Hematopoietic multipotent progenitor cell treated with erythropoietin and hydrocortisone succinate and interleukin-3 and kit ligand, for 4 days (in vitro differentiated cells): ENCODE measurements around the gene FNBP1.
A peak's percentile ranks its signal among the peaks of the same experiment; 100 is the strongest.
"Not testable (repeated sequence)": the region's sequence is repeated elsewhere in the genome, so short reads cannot be mapped to it uniquely, and the experiment has no call there.

Experiments used
- DNase-seq: peaks from one replicate; pipeline ENCODE4 v3.0.0-alpha.2; 2015

FNBP1 gene

DNA sequence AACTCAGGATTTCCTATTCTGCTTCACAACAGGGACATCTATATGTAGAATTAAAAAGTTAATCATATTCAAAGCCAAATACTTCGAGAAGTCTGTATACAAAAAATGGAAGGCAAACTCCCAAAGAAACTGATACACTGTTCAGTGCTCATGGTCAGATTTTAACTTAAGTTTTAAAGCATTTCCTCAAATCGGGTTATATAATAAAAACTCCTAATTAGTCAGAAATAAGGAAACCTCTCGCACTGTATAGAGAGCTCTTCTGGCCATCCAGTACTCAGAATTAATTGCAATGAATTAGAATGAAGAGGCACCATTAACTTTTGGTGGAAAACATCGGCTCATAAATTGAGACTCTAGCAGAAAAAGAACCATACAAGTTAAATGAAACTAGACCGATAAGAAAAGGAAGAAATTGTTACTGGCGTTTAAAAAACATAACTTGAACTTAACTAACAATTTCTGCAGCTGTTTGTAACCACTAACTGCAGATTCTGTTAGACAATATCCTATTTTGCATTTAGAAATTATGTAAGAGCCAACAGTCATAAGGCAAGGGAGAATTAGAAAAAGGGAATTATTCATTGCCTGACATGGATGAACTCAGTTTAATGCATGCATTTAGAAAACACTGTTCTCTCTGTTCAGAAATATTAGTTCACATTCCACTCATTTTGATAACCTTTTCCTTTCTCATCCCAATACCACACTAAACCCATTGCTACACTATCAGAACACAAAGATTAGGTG, 96.6 kb downstream of the FNBP1 start:
- peak; percentile 66 for DNase-seq

DNA sequence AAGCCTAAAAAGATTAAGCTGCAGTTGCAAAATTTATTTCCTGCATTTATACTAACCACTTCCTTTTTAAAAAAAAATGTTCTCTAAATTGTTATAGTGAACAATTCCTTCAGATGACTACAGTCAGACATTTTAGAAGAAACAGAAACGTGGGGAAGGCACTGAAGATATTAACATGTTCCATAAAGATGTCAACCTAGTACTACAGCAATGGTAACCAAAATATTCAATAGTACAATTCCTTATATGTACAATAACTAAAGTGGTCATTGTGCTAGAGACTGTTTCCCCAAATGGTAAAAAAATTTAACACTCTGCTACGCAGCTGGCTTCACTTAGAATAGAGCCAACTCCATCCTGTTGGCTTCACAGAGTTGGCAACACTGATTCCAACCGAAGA, 97.7 kb downstream of the FNBP1 start:
- peak; percentile 70 for DNase-seq

DNA sequence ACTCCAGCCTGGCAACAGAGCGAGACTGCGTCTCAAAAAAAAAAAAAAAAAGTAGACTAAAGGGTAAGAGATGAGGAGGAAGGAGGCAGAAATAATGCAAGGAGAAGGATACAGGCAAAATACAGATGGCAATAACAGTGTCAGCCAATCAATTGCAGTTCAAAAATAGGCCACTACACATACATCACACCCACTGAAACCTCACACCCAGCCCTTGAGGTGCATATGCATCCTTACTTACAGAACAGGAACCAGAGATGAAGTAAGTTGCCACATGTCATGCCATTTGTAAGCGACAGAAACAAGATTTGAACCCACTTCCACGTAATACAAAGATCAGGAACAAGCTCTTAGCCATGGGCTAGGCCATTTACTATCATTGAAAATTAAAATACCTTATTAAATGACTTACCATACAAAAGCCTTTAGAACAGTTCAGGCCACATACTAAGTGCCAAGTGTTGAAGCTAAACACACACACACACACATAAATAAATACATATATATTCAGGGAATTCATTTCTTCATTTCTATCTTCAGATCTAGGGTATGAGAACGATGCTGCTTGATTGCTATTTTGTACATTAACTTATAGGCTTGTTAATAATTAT, 98.4 kb downstream of the FNBP1 start:
- peak; percentile 86 for DNase-seq

DNA sequence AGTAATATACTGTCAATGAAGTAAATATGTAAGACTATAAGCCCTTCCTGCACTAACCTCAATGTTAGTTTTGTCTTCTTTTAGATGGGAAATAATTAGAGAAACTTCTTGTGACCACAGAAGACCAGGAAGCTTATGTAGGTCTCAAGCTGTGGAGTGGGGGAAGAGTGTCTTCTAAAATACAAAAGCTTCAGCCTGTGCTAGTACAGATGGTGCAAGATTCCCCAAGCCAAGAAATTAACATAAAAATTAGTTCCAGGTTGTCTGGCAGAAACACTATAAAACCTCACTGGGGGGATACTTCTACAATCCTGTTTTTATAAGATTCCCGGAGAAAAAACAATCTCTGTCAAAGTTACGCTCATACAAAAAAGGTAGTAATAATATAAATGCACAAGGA, 103.6 kb downstream of the FNBP1 start:
- DNase-seq: peak; percentile 54

DNA sequence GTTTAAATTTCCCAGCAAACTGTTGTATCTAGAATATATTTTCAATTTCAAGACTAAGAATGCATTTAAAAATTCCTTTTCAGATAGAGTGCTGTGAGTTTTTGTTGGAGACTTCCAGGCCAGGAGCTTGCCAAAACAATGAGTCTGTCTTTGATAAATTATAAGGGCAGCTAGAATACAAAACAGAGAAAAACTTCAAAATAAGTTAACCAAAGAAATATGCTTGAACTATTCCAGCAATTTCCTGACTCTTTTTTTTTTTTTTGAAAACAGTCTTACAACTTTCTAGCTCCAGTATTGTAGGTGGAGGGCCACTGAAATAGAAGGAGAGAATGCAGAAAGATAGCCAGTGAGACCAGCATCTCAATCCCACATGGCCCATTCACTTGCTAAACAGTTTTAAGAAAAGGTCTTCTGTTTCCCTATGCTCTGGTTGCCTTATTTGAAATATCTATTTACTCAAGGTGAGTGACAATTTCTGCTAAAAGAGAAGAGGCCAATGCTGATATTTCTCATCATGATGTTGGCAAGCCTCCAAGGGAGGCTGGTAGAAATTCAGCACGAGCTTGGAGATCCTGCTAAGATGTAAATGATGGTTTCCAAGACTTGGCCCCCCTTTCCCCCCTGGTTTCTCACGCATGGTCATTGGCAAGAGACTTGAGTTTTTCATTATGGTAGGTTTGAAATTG, 104.6 kb downstream of the FNBP1 start:
- peak; percentile 59 for DNase-seq

DNA sequence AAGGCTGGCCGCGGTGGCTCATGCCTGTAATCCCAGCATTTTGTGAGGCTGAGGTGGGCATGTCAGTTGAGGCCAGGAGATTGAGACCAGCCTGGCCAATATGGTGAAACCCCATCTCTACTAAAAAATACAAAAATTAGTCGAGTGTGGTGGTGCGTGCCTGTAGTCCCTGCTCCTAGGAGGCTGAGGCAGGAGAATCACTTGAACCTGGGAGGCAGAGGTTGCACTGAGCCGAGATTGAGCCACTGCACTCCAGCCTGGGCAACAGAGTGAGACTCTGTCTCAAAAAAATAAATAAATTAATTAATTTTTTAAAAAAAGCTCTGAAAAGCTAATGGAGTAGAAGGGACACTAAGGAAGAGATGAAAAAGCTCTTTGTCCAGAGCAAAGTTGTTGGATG, 105.1 kb downstream of the FNBP1 start:
- DNase-seq: not testable (repeated sequence)

DNA sequence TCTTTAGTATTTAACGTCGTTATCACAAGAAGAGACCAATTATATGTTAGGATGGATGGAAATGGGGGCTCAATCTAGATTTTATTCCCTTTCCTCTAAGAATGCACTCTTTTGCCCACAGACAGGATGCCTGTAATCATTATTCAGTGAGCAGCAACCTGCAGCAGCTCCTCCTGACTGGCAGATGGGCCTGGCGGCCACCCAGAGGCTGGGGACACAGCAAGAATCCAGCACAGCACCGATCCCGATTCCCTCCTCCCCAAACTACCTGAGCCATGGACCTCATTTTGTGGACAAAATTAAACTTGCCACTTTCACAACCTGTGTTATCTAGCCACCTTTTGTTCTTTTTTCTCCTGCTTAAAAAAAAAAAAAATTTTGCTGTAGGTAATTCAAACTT, 106.8 kb downstream of the FNBP1 start:
- no peak for DNase-seq

DNA sequence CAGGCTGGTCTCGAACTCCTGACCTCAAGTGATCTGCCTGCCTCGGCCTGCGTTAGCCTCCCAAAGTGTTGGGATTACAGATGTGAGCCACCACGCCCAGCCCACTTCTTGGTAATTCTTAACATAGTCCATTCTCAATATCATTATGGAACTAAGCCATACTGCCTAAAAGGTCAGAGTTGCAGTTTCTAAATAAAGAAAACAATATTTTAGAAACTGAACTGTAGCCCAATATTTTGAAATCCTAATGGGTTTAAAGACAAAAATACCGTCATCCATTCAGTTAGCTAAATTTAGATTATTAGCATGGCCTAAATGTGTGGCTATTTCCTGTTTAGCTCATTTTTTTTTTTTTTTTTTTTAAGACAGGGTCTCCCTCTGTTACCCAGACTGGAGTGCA, 108.2 kb downstream of the FNBP1 start:
- no peak for DNase-seq

DNA sequence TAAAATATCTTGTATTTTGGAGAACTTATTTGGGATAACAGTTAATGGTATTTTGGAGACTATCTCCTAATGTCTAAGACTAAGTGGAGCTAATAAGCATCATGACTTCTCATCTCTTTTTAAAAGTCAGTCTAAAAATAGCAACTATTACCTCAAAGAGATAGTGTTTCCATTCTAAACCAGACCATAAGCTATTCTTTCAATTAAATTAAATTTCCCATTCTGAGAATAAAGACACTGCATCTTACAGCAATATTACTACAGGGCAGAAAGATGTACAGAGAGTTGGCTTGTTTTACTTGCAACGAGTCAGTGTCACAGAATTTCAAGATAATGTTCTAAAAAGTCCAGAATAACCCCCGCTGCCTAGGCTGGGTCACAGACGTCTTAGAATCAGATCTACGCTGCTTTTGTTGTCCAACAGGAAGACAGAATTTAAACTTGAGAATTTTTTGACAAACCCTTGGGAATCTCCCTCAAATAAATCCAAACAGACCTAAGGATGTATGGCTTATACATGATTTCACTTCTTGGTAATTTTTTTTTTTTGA, 108.9 kb downstream of the FNBP1 start:
- DNase-seq: no peak

DNA sequence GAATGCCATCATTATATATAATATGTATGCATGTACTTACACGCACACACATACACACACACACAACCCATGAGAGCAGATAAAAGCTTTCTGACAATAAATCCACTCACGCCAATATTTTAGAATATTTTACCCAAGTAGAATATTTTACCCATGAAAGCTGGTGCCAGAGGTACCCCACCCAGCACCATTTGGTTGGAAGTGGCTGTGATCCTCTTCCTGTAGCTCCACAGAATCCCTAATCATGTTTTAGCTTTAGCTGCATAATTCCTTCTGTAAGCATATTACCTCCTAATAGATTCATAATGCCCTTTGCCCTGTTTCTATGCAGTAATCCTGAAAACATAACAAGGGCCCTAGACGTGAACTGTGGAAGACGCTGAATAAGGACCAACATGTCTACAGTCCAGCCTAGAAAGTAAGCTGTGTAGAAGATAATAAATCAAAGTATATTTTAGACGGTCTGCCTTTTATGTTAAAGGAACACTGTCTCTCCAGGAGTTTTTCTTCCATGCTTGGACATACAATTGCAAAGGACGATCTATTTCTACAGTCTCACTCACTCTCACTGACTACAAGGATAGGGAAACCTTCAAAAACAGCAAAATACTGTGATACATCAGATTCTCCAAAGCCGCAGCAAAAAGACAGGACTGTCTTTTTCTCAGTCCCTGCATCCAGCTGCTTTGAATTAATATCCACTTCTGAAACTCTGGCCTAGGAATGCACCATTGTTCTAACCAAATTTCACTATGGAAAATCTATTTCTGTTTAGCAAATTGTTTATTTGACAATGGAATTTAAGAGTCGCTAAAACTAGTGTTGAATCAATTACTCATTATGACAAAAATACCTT, 109.6 kb downstream of the FNBP1 start:
- DNase-seq: no peak

DNA sequence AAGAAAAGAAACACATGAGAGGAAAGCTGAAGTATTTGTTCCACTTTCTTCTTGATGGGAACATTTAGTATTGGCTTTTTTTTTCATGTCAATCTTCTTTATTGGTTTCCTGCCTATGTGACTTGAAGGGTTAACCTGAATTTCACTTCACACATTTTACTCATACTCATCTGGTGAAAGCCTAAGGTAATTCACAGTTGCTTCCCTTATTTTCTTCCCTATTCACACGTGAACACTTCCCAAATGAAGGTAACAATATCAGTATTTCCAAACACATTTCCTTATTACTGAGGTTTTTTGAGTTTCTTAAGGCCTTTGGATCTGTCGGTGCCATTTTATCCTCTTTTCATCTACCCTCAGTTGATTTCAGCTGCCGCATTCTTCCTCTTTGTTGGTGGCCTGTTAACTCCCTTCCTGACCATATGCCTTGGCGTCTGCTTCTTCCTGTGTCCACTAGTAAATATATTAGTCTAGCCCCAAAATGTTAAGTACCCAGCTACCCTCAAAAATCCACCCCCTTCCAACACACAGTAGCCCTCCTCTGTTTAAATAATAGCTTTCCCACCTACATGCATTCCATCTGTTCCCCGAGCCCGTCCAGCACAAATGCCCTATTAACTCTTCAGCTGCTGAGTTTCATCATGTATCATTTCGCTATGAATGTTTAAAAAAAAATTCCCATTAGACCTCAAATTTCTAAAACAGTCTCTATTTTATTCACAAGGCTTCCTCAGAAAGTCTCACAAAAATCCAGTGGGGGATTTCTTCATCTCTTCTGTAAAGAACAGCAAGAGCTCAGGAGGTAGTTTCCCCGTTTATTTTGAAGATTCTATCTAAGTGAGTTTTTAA, 110.5 kb downstream of the FNBP1 start:
- DNase-seq: peak; percentile 64

DNA sequence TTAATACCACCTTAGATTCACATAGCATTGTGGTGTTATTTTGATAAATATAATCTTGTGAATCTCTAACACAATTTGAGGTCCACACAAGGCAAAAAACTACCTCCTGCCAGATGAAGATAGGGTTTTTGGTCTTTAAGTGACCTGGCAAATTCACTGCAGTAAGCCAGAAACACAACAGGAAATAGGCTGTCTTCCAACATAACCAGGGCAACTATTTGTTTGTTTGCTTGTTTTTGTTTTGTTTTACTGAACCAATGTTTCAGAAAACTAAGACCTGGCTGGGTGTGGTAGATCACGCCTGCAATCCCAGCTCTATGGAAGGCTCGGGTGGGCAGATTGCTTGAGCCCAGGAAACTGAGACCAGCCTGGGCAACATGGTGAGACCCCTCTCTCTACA, 112.2 kb downstream of the FNBP1 start:
- DNase-seq: peak; percentile 86

DNA sequence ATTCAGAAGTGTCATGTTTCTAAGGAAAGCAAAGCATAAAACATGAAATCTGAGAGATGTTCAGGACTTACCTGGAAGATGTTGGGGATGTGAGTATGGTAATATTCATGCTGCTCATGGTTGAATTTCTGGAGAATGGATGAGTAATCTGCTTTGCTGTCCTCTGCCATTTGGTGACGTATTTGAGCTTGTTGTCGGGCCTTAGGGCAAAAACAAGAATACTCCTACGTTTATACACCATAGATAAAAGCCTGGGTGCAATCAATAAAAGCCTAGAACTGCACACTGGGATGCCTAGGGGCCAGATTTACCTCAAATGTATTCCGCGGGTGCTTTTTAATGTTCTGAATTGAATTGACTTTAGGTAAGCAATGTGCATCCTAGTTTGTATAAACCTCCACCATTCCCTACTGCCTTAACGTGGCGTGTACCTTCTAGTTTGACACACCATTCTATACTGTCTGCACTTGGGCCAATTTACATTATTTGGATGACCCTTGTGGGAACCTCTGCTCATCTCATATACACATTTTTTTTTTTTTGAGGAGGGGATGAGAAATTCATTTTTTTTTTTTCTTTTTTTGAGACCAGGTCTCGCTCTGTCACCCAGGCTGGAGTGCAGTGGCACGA, 113.4 kb downstream of the FNBP1 start:
- no peak for DNase-seq

DNA sequence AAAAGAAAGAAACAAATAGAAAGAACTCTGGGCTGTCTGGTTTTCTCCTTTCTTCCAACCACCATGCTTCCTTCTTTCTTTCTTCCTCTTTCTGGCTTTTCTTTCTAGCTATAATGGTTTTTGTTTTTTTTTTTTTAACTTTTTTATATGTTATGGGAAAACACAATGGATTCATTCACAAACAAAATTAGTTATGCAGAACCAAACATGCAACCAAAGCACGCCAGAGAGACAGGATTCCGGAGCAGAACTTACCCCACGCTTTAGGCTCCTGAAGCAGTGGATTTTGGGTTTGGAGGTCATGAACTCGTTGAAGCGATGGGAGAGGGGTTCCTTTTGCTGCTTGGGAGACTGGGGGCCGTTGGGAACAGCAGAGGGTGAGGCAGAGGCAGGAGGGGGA, 119.4 kb downstream of the FNBP1 start:
- DNase-seq: peak; percentile 12

DNA sequence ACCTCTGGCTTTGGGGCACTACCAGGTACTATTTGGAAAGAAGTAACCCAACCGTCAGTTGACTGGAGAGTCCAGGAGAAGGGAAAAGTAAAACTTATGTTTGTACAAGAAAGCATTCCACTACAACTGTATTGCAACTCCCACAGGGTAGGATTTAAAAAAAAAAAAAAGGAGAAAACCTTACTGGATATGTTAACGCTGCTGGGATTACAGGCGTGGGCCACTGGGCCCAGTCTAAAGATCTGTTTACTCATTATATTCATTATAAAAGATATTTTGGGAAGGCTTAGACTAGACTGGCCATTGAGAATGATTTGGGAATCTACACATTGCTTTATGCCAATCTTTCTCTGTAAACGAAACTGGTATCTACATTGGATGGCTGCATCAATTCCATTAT, 121.1 kb downstream of the FNBP1 start:
- no peak for DNase-seq

DNA sequence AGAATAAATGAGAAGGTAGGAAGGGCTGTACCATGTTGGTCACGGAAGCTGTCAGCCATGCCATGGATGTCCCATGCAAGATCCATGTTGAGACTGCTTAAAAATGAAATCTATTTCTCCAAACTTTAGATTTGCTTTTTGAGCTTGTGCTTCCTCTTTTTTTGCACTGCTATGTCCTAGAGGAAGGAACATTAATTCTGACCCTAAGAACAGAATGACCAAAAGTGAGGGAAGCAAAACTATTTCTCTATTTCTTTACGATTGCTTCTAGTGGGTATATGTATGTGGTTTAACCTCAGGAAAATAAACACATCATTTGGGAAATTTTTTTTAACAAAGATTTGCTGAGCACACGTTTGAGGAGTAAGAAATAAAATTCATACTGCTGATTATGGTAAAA, 123.1 kb downstream of the FNBP1 start:
- DNase-seq: peak; percentile 16

DNA sequence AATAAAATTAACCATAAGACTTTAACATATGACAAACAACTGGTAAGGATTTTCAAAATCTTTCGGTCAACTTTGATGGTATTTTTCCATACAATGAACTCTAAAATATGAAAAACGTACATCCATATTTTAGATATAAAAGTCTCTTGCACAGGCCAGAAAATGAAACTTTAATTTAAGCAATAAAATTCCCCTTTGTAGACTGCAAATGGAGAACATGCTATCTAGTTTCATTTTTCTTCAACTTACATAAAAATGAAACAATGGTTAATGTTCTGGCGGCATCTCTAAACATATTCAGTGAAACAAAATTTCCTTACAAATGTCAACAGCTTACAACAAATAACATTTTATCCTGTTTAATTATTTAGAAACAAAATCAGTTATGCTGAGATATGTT, 123.7 kb downstream of the FNBP1 start:
- no peak for DNase-seq

DNA sequence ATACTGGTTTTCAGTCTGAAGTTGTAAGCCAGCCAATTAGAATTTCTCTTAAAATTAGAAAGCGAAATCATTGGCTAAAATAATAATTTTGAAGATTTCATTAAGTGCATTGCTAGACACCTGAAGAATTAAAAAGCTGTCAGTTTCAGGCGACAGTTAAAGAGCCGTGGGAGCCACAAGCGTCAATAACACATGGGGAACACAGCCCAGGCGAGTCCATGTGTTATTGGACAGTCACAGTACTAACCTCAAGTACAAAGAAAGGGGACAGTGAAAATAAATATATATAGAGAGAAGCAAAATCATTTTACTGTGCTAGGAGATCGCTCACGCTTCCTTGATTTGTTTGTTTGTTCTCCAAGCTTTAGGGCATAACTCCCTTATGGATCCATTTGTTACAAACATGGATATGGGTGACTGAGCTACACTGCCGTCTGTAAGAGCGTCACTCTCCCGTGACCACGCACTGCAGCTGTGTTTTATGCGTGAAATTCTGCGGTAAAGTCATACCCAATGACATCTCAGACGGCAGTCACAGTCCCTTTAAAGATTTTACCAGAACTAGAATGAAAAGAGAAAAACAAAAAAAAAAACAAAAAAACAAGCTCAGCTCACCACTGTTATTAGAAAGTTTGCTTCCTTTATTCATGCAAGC, 124.6 kb downstream of the FNBP1 start:
- no peak for DNase-seq

DNA sequence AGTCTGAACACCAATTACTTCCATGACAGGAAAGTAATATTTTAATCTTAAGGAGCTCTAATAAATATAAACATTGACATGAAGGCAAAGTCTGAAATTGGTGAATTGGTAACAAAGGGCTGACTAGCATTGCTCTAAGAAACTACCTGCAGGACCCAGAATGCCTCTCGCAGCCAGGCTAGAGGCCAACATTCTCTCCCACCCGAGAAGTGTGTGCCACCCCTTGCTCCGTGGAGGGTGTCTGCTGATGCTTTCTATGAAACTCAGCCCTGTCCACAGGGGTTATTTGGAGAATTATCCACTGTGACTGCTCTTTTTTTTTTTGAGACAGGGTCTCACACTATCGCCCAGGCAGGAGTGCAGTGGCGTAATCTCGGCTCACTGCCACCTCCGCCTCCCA, 126.3 kb downstream of the FNBP1 start:
- DNase-seq: no peak

DNA sequence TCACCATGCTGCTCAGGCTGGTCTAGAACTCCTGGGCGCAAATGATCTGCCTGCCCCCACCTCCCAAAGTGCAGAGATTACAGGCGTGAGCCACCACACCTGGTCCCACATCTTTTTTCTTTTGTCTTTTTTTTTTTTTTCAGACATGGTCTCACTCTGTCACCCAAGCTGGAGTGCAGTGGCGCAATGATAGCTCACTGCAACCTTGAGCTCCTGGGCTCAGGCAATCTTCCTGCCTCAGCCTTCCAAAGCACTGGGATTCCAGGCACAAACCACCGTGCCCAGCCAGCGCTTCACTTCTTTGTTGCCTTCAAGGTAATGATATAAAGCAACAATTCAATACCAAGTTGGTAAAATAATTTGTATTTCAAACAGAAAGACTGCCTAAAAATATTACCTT, 128.9 kb downstream of the FNBP1 start:
- no peak for DNase-seq
